HG03565 (cell line): ENCODE results near the gene OLFML2B.
"Not testable (repeated sequence)": the region's sequence is repeated elsewhere in the genome, so short reads cannot be mapped to it uniquely, and the experiment has no call there.

Source experiments
- ATAC-seq: cut with Tn5 transposase; IDR thresholded peaks from one replicate; pipeline ENCODE4 v1.9.1; 2021; ENCODE audit warnings: mild to moderate bottlenecking, moderate library complexity; ENCODE audit not compliant: unreplicated experiment

The OLFML2B gene

GRCh38 chr1:162023547-162024501 lies at the start of gene OLFML2B:
Gene OLFML2B, minus strand, starts transcription at chr1:162023869. Its CDS starts 439 bp downstream, at chr1:162023430.
- ATAC-seq: no peak

- ATAC-seq: no peak
Measured at GRCh38 chr1:162072740-162073139, 49.1 kb upstream of the OLFML2B start.

DNA sequence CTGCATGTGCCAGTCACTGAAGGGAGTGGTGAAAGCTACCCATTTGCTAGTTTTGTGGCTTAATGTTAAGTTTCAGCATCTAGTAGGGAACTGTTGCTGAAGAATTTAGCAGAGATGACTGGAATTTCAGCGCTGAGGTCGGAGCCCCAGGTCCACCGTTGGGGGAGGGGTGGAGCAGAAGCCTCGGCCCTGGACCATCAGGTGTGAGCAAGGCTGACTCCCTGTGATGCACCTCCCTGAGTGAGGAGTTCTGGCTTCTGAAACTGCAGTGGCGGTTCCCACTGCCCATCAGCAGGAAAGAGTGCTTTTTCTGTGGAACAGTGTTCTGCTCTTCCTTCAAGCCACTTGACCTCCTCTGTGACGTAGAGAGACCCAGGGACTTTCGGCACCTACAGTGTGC lies 47.2 kb upstream of the OLFML2B start:
- ATAC-seq: no peak

- ATAC-seq: no peak
Measured at GRCh38 chr1:162070094-162070748, 46.6 kb upstream of the OLFML2B start.

DNA sequence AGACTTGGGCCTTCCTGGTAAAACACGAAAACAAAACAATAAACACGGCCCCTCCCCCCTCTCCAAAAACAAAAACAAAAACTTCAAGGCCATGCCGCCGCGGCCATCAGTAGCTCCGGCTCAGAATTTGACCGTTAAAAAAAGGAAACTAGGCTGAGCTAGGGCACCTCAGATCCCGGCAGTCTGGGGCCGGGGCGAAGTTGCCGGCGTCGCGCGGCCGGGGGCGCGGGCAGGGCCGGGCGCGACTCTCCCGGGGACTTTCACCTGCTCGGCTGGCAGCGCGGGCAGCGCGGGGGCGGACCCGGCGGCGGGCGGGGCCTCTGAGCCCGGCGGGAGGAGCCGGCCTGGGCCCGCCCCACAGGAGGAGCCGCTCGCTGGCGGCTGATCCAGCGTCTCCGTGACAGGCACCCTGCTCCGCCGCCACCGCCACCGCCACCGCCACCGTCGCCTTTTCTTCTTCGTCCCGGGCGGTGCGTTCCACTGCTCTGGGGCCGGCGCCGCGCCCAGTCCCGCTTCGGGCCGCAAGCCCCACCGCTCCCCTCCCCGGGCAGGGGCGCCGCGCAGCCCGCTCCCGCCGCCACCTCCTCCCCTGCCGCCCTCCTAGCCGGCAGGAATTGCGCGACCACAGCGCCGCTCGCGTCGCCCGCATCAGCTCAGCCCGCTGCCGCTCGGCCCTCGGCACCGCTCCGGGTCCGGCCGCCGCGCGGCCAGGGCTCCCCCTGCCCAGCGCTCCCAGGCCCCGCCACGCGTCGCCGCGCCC lies 45.8 kb upstream of the OLFML2B start, which contains the start of gene NOS1AP:
Gene NOS1AP, plus strand, starts transcription at position 358 of the 760 bp plus-strand sequence. CDS start 487 bp downstream, outside the sequence.
- ATAC-seq: peak; percentile 92

DNA sequence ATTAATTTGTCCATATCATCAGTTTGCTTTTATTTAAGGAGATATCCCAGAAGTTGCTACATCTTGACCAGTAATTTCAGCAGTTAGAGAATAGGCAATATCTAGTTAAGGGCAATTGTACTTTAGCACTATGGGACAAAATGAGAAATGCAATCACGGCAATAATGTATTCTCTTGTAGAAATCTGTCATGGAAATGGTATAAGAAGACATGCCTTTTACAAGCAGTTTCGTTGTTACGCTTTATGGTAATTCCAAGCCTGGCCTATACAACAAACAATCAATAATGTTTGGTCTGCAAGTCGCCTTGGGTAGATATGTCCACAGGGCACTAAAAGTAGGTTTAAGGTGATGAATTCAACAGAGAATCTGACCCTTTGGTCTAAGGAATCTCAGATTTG lies 44.6 kb upstream of the OLFML2B start:
- ATAC-seq: no peak

DNA sequence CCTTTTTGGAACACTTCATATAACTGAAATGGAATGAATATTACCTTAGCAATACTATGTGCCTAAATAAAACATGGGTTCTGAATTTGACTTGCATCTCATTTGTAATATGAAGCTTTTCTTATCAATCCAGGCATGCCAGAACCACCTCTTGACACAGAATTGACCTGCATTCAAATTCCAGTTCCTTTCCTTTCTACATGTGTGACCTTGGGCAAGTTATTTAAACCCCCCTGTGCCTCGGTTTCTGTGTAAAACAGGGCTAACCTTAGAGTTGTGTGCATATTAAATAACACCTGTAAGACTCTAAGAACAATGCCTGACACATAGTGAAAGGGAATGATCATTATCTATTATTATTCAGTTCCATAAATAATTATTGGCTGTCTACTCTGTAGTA lies 43.8 kb upstream of the OLFML2B start:
- no peak for ATAC-seq

GRCh38 chr1:162066836-162067235 lies 43.2 kb upstream of the OLFML2B start:
- ATAC-seq: not testable (repeated sequence)

GRCh38 chr1:162065016-162065415 lies 41.3 kb upstream of the OLFML2B start:
- no peak for ATAC-seq

- ATAC-seq: no peak
Measured at GRCh38 chr1:162062542-162063015, 38.9 kb upstream of the OLFML2B start.

DNA sequence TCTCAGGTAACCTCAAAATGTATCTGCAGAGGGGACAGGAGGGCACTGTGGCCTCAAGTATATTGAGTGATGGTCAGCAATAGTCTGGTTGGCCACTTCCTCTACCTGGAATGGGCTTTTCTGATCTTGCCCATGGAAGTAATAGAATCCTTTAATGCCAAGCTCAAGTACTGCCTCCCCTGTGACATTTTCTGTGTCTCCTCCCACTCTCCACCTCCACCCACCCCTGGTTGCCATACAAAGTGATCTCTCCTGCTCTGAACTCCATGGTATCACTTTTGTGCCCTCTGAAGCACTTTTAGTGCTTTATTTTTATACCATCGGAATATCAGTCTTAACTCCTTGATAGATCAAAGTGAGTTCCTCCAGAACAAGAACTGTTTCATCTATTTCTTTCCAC lies 36.6 kb upstream of the OLFML2B start:
- no peak for ATAC-seq

GRCh38 chr1:162059721-162060120 lies 36.1 kb upstream of the OLFML2B start:
- ATAC-seq: no peak

DNA sequence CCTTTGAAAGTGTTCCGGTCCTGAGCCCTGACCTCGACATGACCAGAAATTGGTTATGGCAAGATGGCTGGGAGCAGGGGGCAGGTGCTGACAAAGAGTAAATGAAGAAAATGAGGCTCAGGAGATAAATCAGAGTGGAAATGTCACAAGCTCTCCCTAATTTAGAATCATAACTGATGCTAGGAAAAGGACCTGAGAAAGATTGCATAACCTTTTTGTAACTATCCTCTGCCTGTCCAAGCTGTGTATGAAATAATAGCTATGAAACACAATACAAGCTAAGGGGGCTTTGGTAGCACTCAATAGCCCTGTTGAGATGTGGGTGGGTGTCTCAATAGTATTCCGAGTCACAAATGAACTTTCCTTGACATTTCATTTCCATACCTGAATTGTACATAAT lies 32.9 kb upstream of the OLFML2B start:
- no peak for ATAC-seq

DNA sequence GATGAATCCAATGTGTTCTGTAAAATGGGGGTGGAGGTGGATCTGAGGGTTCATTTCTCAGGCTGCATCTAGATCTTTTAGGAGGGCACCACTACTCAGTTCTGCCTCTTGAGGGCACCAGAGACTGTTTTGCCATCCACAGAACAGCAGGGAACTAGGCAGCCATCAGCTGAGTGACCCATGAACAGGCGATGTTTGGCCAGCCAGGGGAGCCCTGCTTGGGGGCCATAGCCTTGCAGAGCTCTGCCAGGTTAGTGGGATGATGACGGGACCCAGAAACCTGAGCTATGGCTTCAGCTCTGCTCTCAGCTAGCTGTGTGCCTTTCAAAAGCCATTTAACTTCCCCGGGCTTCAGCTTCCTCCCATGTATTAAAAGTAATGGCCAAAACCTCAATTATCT lies 32.4 kb upstream of the OLFML2B start:
- ATAC-seq: no peak

DNA sequence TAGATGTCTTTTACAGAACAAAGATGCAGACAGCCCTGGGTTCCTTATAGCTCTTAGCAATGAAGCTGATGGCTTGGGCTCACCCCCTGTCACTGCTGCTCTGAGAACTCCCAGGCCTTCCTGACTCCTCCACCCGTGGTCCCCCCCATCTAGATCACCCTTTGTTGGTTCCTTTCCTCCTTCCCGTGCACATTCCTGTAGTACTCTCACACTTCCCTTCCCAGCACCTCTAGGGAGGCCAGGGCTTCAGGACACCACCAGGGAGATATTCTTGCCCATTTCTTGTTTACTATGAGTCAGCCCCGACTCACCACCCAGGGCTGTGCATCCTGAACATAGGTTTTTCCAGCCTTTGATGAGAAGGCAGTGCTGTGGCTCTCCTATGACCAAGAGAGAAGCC lies 31.4 kb upstream of the OLFML2B start:
- no peak for ATAC-seq

DNA sequence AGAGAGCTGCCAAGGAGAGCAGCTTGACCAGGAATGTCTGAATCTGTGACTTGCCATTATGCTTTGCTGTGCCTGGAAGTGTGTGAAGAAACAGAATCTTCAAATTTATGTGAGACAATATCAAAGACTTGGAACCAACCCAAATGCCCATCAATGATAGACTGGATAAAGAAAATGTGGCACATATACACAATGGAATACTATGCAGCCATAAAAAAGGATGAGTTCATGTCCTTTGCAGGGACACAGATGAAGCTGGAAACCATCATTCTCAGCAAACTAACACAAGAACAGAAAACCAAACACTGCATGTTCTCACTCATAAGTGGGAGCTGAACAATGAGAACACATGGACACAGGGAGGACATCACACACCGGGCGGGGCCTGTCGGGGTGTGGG lies 30.3 kb upstream of the OLFML2B start:
- not testable (repeated sequence) for ATAC-seq

GRCh38 chr1:162046921-162047320 lies 23.3 kb upstream of the OLFML2B start:
- ATAC-seq: no peak

- no peak for ATAC-seq
Measured at GRCh38 chr1:162042361-162042760, 18.7 kb upstream of the OLFML2B start.

DNA sequence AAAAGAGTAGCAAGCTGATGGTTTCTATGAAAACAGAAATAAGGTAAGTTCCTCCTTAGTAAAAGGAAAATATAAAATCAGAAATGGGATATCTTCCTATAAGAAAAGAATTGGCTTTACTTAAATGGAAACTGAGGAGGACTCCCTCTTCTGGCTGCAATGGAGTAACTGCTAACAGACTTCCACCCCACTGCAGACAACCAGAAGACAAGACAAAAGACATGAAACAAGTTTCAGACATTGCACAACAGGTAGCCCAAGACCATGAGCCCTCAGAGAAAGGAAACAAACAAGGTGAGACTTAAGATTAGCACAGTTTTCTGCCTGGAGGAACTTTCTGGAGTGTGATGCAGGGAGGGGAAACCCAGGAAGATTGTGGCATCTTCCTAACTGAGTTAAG lies 17.0 kb upstream of the OLFML2B start:
- no peak for ATAC-seq

DNA sequence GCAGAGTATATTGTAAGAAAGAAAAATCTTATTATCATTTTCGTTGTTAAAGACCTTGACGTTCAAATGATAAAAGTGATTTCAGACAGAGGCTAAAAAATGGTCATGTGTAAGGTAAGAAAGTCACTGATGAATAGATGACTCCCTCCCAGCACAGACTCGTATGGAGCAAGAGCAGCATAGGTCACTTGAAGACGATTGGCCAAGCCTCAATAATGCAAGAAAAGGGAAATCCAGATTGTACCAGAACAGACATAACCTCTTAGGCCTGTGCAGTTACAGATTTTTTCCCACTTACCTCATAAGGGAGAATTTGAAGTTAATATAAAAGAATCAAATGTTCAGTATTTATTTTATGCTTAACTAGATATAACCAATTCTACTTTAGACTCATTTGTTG lies 16.3 kb upstream of the OLFML2B start:
- no peak for ATAC-seq

GRCh38 chr1:162038624-162039023 lies 15.0 kb upstream of the OLFML2B start:
- no peak for ATAC-seq
